ENCODE results near the gene NR3C1.

The NR3C1 gene

DNA sequence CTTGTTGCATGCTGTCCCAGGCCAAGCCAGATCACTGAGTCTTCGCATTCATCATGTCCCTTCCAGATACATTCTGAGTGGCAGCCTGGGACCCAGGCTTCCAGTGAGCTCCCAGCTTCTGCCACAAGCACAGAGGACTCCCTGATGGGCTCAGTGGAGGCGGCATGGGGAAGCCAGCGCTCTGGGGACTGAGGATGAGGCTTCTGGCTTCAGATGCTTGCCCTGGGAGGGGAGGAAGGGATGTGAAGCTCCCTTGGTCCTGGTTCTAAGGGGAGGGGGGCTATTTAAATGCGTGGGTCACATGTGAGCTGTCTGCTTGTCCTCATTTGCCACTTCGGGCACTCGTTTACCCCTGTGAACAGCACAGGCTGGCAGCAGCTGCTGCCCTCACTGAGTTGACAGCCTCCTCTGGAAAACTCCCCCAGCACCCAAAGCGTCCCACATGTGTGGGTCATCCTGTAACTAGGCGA lies 174.0 kb downstream of the NR3C1 start:
- DNase-seq: no peak

DNA sequence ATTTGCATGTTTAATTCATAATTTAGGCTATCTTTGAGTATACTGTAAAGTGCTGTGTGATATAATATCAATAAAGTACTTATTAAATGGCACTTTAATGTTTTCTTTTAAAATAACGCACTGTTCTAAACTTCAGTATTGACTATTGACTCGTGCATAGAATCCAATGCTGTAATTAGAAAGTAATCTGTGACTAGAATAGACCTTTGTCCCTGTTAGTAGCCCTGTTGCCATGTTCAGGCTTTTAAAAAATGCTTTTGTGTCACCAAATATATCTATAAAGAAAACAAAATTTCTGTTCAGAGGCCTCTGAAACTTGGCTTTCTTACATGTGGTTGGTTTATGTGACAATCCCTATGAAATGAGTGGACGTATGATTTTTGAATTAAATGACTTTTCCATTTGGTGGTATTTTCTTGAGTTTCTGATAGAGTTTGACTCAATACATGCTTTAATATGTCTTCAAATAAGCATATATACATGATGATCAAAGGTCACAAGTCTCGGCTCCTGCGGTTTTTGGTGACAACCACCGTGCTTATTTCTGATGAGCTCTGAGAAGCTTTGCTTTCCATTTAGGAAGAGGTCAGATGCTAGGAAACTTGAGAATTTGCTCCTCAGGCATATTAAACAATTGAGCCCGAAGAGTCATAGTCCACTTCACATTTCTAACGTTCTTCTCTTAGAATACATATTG lies 174.7 kb downstream of the NR3C1 start:
- DNase-seq: no peak
